HEK293 (cell line): Measurements from ENCODE around the gene CLDN6.

Experiments used
- MYNN ChIP-seq: fragments of 450-650 bp; formaldehyde crosslinking; IDR thresholded peaks from 2 replicates; pipeline ENCODE4 v1.5.1; 2016; ENCODE audit warnings: missing biosample characterization, missing genetic modification characterization, borderline replicate concordance
- ZNF112 ChIP-seq: fragments of 450-650 bp; formaldehyde crosslinking; IDR thresholded peaks from 2 replicates; pipeline ENCODE4 v1.5.0; 2017; ENCODE audit warnings: missing biosample characterization, missing genetic modification characterization
- ZNF132 ChIP-seq: fragments of 450-650 bp; formaldehyde crosslinking; IDR thresholded peaks from 2 replicates; pipeline ENCODE4 v1.5.1; 2017; ENCODE audit warnings: missing biosample characterization, missing genetic modification characterization, borderline replicate concordance
- ZNF157 ChIP-seq: fragments of 450-650 bp; formaldehyde crosslinking; IDR thresholded peaks from 2 replicates; pipeline ENCODE4 v1.5.1; 2016; ENCODE audit warnings: missing biosample characterization, missing genetic modification characterization
- ZNF175 ChIP-seq: fragments of 450-650 bp; formaldehyde crosslinking; IDR thresholded peaks from 2 replicates; pipeline ENCODE4 v1.5.1; 2016; ENCODE audit warnings: missing biosample characterization, missing genetic modification characterization
- ZNF211 ChIP-seq: fragments of 450-650 bp; formaldehyde crosslinking; IDR thresholded peaks from 2 replicates; pipeline ENCODE4 v1.5.1; 2016; ENCODE audit warnings: low read depth, missing biosample characterization, missing genetic modification characterization
- ZNF223 ChIP-seq: fragments of 450-650 bp; formaldehyde crosslinking; IDR thresholded peaks from 2 replicates; pipeline ENCODE4 v1.5.1; 2016; ENCODE audit warnings: missing biosample characterization, missing genetic modification characterization
- ZNF24 ChIP-seq: fragments of 450-650 bp; formaldehyde crosslinking; IDR thresholded peaks from 2 replicates; pipeline ENCODE4 v1.5.1; 2016; ENCODE audit warnings: missing biosample characterization, missing genetic modification characterization
- ZNF324 ChIP-seq: fragments of 450-650 bp; formaldehyde crosslinking; IDR thresholded peaks from 2 replicates; pipeline ENCODE4 v1.5.1; 2016; ENCODE audit warnings: missing biosample characterization, missing genetic modification characterization
- ZNF404 ChIP-seq: fragments of 450-650 bp; formaldehyde crosslinking; IDR thresholded peaks from 2 replicates; pipeline ENCODE4 v1.5.1; 2017; ENCODE audit warnings: missing biosample characterization, missing genetic modification characterization
- ZNF433 ChIP-seq: fragments of 450-650 bp; formaldehyde crosslinking; IDR thresholded peaks from 2 replicates; pipeline ENCODE4 v1.5.1; 2016; ENCODE audit warnings: missing biosample characterization, missing genetic modification characterization, low read depth
- ZNF473 ChIP-seq: fragments of 450-650 bp; formaldehyde crosslinking; IDR thresholded peaks from 2 replicates; pipeline ENCODE4 v1.5.1; 2017; ENCODE audit warnings: missing biosample characterization, missing genetic modification characterization
- ZNF670 ChIP-seq: fragments of 450-650 bp; formaldehyde crosslinking; IDR thresholded peaks from 2 replicates; pipeline ENCODE4 v1.5.1; 2016; ENCODE audit warnings: missing biosample characterization, missing genetic modification characterization, low read depth
- ZNF843 ChIP-seq: fragments of 450-650 bp; formaldehyde crosslinking; IDR thresholded peaks from 2 replicates; pipeline ENCODE4 v1.5.1; 2016; ENCODE audit warnings: missing biosample characterization, missing genetic modification characterization
- TF ChIP-seq, protein P1 (sequence below): fragments of 450-650 bp; IDR thresholded peaks from 2 replicates; pipeline ENCODE4 v1.5.1; 2018; ENCODE audit warnings: missing biosample characterization, mild to moderate bottlenecking, missing genetic modification characterization
- TF ChIP-seq, protein P2 (sequence below): fragments of 450-650 bp; formaldehyde crosslinking; conservative IDR thresholded peaks from 2 replicates; pipeline ENCODE4 v1.5.1; 2016; ENCODE audit warnings: low read depth, missing biosample characterization, missing genetic modification characterization
- TF ChIP-seq, protein P3 (sequence below): fragments of 450-650 bp; formaldehyde crosslinking; IDR thresholded peaks from 2 replicates; pipeline ENCODE4 v1.5.1; 2016; ENCODE audit warnings: missing biosample characterization, missing genetic modification characterization, borderline replicate concordance
- TF ChIP-seq, protein P4 (sequence below): fragments of 450-650 bp; formaldehyde crosslinking; IDR thresholded peaks from 2 replicates; pipeline ENCODE4 v1.5.1; 2016; ENCODE audit warnings: missing biosample characterization, missing genetic modification characterization
- TF ChIP-seq, protein P5 (sequence below): fragments of 450-650 bp; formaldehyde crosslinking; optimal IDR thresholded peaks from 2 replicates; pipeline ENCODE3; 2016; ENCODE audit warnings: missing biosample characterization, mild to moderate bottlenecking, missing genetic modification characterization
- TF ChIP-seq, protein P6 (sequence below): fragments of 450-650 bp; formaldehyde crosslinking; IDR thresholded peaks from 2 replicates; pipeline ENCODE4 v1.5.1; 2017; ENCODE audit warnings: missing biosample characterization, missing genetic modification characterization
- TF ChIP-seq, protein P7 (sequence below): fragments of 450-650 bp; formaldehyde crosslinking; IDR thresholded peaks from 2 replicates; pipeline ENCODE4 v1.5.1; 2016; ENCODE audit warnings: missing biosample characterization, missing genetic modification characterization

The CLDN6 gene

DNA sequence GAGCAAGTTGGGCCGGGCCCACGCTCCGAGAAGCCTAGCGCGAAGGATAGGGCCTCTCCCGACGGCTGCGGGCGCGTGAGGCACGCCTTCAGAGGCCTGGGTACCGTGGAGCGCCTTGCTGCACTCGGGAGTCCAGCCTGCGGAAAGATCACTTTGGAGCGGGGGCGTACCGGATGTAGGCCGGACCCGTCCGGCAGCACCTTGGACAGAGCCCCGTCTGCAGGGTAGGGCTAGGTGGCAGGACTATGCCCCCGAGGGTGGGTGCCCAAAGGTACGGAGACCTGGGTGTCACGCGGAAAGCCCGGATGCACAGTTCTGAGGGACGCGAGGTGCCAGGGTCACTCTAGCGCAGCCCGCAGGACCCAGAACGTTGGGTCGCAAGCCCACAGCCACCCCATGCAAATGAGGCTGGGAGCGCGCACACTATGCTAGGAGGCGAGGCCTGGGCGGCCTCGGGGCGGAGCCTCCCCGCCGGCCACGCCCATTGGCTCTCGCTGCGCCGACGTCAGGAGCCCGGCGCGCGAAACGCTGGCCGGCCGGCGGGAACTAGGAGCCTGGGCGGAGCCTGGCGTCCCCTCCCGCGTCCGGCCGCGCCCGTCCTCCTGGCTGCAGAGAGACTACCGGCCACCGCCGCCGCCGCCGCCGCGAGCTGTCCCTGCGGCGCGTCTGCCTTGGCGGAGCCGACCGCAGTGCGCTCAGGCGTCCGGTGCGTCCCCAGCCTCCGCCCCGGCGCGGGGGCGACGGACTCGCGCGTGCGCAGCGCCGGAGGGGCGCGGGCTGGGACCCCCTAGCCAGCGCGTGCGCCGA is 49.0 kb downstream of the CLDN6 start, which contains the start of gene PAQR4 (continued):
- TF ChIP-seq, protein P1, sequence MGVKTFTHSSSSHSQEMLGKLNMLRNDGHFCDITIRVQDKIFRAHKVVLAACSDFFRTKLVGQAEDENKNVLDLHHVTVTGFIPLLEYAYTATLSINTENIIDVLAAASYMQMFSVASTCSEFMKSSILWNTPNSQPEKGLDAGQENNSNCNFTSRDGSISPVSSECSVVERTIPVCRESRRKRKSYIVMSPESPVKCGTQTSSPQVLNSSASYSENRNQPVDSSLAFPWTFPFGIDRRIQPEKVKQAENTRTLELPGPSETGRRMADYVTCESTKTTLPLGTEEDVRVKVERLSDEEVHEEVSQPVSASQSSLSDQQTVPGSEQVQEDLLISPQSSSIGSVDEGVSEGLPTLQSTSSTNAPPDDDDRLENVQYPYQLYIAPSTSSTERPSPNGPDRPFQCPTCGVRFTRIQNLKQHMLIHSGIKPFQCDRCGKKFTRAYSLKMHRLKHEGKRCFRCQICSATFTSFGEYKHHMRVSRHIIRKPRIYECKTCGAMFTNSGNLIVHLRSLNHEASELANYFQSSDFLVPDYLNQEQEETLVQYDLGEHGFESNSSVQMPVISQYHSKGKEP (tag by site-specific recombination) = 0 out of 2 replicates have a peak, but pooled peaks have one; percentile 36
- no peak for TF ChIP-seq MYNN
- 0 out of 2 replicates have a peak, but pooled peaks have one; percentile 50 for TF ChIP-seq ZNF24 (tag by site-specific recombination)
- TF ChIP-seq ZNF132 = no peak
- no peak for TF ChIP-seq ZNF223 (tag by site-specific recombination)
- TF ChIP-seq ZNF324 (tag by site-specific recombination) = peak; percentile 80
- no peak for TF ChIP-seq ZNF157 (tag by site-specific recombination)
- TF ChIP-seq, protein P2, sequence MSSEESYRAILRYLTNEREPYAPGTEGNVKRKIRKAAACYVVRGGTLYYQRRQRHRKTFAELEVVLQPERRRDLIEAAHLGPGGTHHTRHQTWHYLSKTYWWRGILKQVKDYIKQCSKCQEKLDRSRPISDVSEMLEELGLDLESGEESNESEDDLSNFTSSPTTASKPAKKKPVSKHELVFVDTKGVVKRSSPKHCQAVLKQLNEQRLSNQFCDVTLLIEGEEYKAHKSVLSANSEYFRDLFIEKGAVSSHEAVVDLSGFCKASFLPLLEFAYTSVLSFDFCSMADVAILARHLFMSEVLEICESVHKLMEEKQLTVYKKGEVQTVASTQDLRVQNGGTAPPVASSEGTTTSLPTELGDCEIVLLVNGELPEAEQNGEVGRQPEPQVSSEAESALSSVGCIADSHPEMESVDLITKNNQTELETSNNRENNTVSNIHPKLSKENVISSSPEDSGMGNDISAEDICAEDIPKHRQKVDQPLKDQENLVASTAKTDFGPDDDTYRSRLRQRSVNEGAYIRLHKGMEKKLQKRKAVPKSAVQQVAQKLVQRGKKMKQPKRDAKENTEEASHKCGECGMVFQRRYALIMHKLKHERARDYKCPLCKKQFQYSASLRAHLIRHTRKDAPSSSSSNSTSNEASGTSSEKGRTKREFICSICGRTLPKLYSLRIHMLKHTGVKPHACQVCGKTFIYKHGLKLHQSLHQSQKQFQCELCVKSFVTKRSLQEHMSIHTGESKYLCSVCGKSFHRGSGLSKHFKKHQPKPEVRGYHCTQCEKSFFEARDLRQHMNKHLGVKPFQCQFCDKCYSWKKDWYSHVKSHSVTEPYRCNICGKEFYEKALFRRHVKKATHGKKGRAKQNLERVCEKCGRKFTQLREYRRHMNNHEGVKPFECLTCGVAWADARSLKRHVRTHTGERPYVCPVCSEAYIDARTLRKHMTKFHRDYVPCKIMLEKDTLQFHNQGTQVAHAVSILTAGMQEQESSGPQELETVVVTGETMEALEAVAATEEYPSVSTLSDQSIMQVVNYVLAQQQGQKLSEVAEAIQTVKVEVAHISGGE (tag by site-specific recombination) = peak; percentile 93
- TF ChIP-seq, protein P3, sequence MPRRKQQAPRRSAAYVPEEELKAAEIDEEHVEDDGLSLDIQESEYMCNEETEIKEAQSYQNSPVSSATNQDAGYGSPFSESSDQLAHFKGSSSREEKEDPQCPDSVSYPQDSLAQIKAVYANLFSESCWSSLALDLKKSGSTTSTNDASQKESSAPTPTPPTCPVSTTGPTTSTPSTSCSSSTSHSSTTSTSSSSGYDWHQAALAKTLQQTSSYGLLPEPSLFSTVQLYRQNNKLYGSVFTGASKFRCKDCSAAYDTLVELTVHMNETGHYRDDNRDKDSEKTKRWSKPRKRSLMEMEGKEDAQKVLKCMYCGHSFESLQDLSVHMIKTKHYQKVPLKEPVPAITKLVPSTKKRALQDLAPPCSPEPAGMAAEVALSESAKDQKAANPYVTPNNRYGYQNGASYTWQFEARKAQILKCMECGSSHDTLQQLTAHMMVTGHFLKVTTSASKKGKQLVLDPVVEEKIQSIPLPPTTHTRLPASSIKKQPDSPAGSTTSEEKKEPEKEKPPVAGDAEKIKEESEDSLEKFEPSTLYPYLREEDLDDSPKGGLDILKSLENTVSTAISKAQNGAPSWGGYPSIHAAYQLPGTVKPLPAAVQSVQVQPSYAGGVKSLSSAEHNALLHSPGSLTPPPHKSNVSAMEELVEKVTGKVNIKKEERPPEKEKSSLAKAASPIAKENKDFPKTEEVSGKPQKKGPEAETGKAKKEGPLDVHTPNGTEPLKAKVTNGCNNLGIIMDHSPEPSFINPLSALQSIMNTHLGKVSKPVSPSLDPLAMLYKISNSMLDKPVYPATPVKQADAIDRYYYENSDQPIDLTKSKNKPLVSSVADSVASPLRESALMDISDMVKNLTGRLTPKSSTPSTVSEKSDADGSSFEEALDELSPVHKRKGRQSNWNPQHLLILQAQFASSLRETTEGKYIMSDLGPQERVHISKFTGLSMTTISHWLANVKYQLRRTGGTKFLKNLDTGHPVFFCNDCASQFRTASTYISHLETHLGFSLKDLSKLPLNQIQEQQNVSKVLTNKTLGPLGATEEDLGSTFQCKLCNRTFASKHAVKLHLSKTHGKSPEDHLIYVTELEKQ (tag by site-specific recombination) = no peak
- no peak for TF ChIP-seq ZNF404 (tag by site-specific recombination)
- TF ChIP-seq ZNF211 = no peak
- TF ChIP-seq ZNF112 (tag by site-specific recombination) = no peak
- TF ChIP-seq, protein P4, sequence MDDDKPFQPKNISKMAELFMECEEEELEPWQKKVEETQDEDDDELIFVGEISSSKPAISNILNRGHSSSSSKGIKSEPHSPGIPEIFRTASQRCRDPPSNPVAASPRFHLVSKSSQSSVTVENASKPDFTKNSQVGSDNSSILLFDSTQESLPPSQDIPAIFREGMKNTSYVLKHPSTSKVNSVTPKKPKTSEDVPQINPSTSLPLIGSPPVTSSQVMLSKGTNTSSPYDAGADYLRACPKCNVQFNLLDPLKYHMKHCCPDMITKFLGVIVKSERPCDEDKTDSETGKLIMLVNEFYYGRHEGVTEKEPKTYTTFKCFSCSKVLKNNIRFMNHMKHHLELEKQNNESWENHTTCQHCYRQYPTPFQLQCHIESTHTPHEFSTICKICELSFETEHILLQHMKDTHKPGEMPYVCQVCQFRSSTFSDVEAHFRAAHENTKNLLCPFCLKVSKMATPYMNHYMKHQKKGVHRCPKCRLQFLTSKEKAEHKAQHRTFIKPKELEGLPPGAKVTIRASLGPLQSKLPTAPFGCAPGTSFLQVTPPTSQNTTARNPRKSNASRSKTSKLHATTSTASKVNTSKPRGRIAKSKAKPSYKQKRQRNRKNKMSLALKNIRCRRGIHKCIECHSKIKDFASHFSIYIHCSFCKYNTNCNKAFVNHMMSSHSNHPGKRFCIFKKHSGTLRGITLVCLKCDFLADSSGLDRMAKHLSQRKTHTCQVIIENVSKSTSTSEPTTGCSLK (tag by site-specific recombination) = no peak
- TF ChIP-seq ZNF433 (tag by site-specific recombination) = no peak
- TF ChIP-seq, protein P5, sequence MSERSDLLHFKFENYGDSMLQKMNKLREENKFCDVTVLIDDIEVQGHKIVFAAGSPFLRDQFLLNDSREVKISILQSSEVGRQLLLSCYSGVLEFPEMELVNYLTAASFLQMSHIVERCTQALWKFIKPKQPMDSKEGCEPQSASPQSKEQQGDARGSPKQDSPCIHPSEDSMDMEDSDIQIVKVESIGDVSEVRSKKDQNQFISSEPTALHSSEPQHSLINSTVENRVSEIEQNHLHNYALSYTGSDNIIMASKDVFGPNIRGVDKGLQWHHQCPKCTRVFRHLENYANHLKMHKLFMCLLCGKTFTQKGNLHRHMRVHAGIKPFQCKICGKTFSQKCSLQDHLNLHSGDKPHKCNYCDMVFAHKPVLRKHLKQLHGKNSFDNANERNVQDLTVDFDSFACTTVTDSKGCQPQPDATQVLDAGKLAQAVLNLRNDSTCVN (tag by site-specific recombination) = peak; percentile 79
- TF ChIP-seq, protein P6, sequence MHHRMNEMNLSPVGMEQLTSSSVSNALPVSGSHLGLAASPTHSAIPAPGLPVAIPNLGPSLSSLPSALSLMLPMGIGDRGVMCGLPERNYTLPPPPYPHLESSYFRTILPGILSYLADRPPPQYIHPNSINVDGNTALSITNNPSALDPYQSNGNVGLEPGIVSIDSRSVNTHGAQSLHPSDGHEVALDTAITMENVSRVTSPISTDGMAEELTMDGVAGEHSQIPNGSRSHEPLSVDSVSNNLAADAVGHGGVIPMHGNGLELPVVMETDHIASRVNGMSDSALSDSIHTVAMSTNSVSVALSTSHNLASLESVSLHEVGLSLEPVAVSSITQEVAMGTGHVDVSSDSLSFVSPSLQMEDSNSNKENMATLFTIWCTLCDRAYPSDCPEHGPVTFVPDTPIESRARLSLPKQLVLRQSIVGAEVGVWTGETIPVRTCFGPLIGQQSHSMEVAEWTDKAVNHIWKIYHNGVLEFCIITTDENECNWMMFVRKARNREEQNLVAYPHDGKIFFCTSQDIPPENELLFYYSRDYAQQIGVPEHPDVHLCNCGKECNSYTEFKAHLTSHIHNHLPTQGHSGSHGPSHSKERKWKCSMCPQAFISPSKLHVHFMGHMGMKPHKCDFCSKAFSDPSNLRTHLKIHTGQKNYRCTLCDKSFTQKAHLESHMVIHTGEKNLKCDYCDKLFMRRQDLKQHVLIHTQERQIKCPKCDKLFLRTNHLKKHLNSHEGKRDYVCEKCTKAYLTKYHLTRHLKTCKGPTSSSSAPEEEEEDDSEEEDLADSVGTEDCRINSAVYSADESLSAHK (tag by site-specific recombination) = no peak
- TF ChIP-seq ZNF843 (tag by site-specific recombination) = no peak; the same call in 1 of the 2 replicates
- no peak for TF ChIP-seq ZNF175
- TF ChIP-seq, protein P7, sequence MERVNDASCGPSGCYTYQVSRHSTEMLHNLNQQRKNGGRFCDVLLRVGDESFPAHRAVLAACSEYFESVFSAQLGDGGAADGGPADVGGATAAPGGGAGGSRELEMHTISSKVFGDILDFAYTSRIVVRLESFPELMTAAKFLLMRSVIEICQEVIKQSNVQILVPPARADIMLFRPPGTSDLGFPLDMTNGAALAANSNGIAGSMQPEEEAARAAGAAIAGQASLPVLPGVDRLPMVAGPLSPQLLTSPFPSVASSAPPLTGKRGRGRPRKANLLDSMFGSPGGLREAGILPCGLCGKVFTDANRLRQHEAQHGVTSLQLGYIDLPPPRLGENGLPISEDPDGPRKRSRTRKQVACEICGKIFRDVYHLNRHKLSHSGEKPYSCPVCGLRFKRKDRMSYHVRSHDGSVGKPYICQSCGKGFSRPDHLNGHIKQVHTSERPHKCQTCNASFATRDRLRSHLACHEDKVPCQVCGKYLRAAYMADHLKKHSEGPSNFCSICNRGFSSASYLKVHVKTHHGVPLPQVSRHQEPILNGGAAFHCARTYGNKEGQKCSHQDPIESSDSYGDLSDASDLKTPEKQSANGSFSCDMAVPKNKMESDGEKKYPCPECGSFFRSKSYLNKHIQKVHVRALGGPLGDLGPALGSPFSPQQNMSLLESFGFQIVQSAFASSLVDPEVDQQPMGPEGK (tag by site-specific recombination) = peak; percentile 98
- no peak for TF ChIP-seq ZNF670 (tag by site-specific recombination)
- TF ChIP-seq ZNF473 = no peak
